GM15510 (cell line): ENCODE data around the gene GPR137B.

ENCODE experiments used
- POLR2A ChIP-seq: IDR thresholded peaks from 3 replicates; pipeline ENCODE4 v1.6.1; 2011; ENCODE audit warnings: borderline replicate concordance; ENCODE audit not compliant: insufficient read length; ENCODE audit errors: extremely low read depth

The GPR137B gene

GRCh38 chr1:236181059-236181458 is 38.7 kb downstream of the GPR137B start:
- TF ChIP-seq POLR2A = no peak

GRCh38 chr1:236185687-236186086 is 43.3 kb downstream of the GPR137B start:
- TF ChIP-seq POLR2A = no peak

GRCh38 chr1:236193184-236193583 is 50.8 kb downstream of the GPR137B start:
- TF ChIP-seq POLR2A = no peak

- TF ChIP-seq POLR2A = no peak
Measured at GRCh38 chr1:236200925-236201324, 58.6 kb downstream of the GPR137B start.

- TF ChIP-seq POLR2A = no peak
Measured at GRCh38 chr1:236201786-236202185, 59.4 kb downstream of the GPR137B start.

GRCh38 chr1:236204039-236204438 is 61.7 kb downstream of the GPR137B start:
- TF ChIP-seq POLR2A = no peak

GRCh38 chr1:236204656-236205055 is 62.3 kb downstream of the GPR137B start:
- no peak for TF ChIP-seq POLR2A

- TF ChIP-seq POLR2A = no peak
Measured at GRCh38 chr1:236206548-236206947, 64.2 kb downstream of the GPR137B start.

GRCh38 chr1:236207121-236207520 is 64.8 kb downstream of the GPR137B start:
- TF ChIP-seq POLR2A = no peak

GRCh38 chr1:236207569-236207968 is 65.2 kb downstream of the GPR137B start:
- no peak for TF ChIP-seq POLR2A

- TF ChIP-seq POLR2A = no peak
Measured at GRCh38 chr1:236209185-236209584, 66.8 kb downstream of the GPR137B start.

GRCh38 chr1:236209713-236210112 is 67.4 kb downstream of the GPR137B start:
- TF ChIP-seq POLR2A = no peak

- no peak for TF ChIP-seq POLR2A
Measured at GRCh38 chr1:236211815-236212214, 69.5 kb downstream of the GPR137B start.

- no peak for TF ChIP-seq POLR2A
Measured at GRCh38 chr1:236213534-236213933, 71.2 kb downstream of the GPR137B start.

- TF ChIP-seq POLR2A = no peak
Measured at GRCh38 chr1:236214761-236215160, 72.4 kb downstream of the GPR137B start.

GRCh38 chr1:236220473-236220872 is 78.1 kb downstream of the GPR137B start:
- TF ChIP-seq POLR2A = no peak

GRCh38 chr1:236222632-236223031 is 80.3 kb downstream of the GPR137B start:
- TF ChIP-seq POLR2A = no peak
